Subcutaneous adipose tissue (tissue), 4 donors: Measurements from ENCODE around the gene ETF1. TPM values are rescaled to one million over a fixed set of nuclear protein-coding genes. Genes with fewer than 3 reads are reported as not detected.

Experiments
- CTCF ChIP-seq: fragments of 450-650 bp; IDR thresholded peaks from one replicate; pipeline ENCODE4 v1.5.1; 2016; ENCODE audit warnings: low read depth, mild to moderate bottlenecking, control low read depth, antibody characterized with exemption, moderate library complexity
- total RNA-seq, 4 donors: library from RNA; depleted of rRNA; stranded (reverse); fragments of >200 nt; gene quantifications; one replicate each; pipeline ENCODE4 v1.1.0, GENCODE V29; 2016

Gene ETF1
- total RNA-seq, 4 donors from 2014 or later = 93.2 to 147 (median 104) TPM

- no peak for TF ChIP-seq CTCF
Measured at GRCh38 chr5:138579517-138579863, 36.5 kb upstream of the ETF1 start.

- no peak for TF ChIP-seq CTCF
Measured at GRCh38 chr5:138577452-138577851, 34.4 kb upstream of the ETF1 start.

GRCh38 chr5:138575194-138576015 lies 32.4 kb upstream of the ETF1 start, which contains the start of gene HSPA9:
Gene HSPA9 (minus strand): TSS chr5:138575401. CDS start chr5:138575318, 83 bp downstream.
- TF ChIP-seq CTCF = no peak

GRCh38 chr5:138574744-138575193 lies 31.7 kb upstream of the ETF1 start:
- no peak for TF ChIP-seq CTCF

- no peak for TF ChIP-seq CTCF
Measured at GRCh38 chr5:138573949-138574670, 31.1 kb upstream of the ETF1 start.

- no peak for TF ChIP-seq CTCF
Measured at GRCh38 chr5:138573223-138573622, 30.2 kb upstream of the ETF1 start.

- TF ChIP-seq CTCF = no peak
Measured at GRCh38 chr5:138570871-138571270, 27.8 kb upstream of the ETF1 start.
